GM23248 (cell line): ENCODE results near the gene YEATS2. TPM values are rescaled to one million over a fixed set of nuclear protein-coding genes. Genes with fewer than 3 reads are reported as not detected.

ENCODE experiments used
- DNase-seq: peaks from one replicate; pipeline ENCODE4 v3.0.0-alpha.2; 2015
- H2AFZ ChIP-seq: fragments of 200-600 bp; sonication (generic); 2 replicates; pipeline ENCODE4 v1.6.1; 2016; ENCODE audit warnings: antibody characterized with exemption
- H3F3A ChIP-seq: fragments of 200-600 bp; sonication (generic); 2 replicates; pipeline ENCODE4 v1.6.1; 2016; ENCODE audit warnings: mild to moderate bottlenecking, antibody characterized with exemption, mixed run types; ENCODE audit not compliant: insufficient read depth
- H3K27ac ChIP-seq: fragments of 200-600 bp; sonication (generic); 2 replicates; pipeline ENCODE4 v1.5.1; 2016; ENCODE audit warnings: mild to moderate bottlenecking
- H3K27me3 ChIP-seq: fragments of 200-600 bp; sonication (generic); replicated peaks from 2 replicates; pipeline ENCODE4 v1.6.1; 2016; ENCODE audit warnings: mild to moderate bottlenecking; ENCODE audit not compliant: insufficient read depth
- H3K36me3 ChIP-seq: fragments of 200-600 bp; sonication (generic); 2 replicates; pipeline ENCODE4 v1.6.1; 2016; ENCODE audit warnings: low read depth, mild to moderate bottlenecking
- H3K4me1 ChIP-seq: fragments of 200-600 bp; sonication (generic); 2 replicates; pipeline ENCODE4 v1.6.1; 2016; ENCODE audit warnings: mild to moderate bottlenecking; ENCODE audit not compliant: insufficient read depth
- H3K4me2 ChIP-seq: fragments of 200-600 bp; sonication (generic); one replicate; pipeline ENCODE4 v1.6.1; 2016; ENCODE audit warnings: mild to moderate bottlenecking; ENCODE audit not compliant: unreplicated experiment
- H3K4me3 ChIP-seq: fragments of 200-600 bp; sonication (generic); 2 replicates; pipeline ENCODE4 v1.5.1; 2016; ENCODE audit warnings: mild to moderate bottlenecking
- H3K79me2 ChIP-seq: fragments of 200-600 bp; sonication (generic); 2 replicates; pipeline ENCODE4 v1.6.1; 2016; ENCODE audit warnings: mild to moderate bottlenecking; ENCODE audit not compliant: insufficient read depth
- H3K9ac ChIP-seq: fragments of 200-600 bp; sonication (generic); 2 replicates; pipeline ENCODE4 v1.6.1; 2016; ENCODE audit warnings: mild to moderate bottlenecking
- H3K9me2 ChIP-seq: fragments of 200-600 bp; sonication (generic); 2 replicates; pipeline ENCODE4 v1.6.1; 2016; ENCODE audit warnings: mixed run types, mild to moderate bottlenecking, moderate library complexity; ENCODE audit not compliant: insufficient read depth
- H3K9me3 ChIP-seq: fragments of 200-600 bp; sonication (generic); one replicate; pipeline ENCODE4 v1.6.1; 2017; ENCODE audit warnings: low read depth
- H4K20me1 ChIP-seq: fragments of 200-600 bp; sonication (generic); 2 replicates; pipeline ENCODE4 v1.6.0; 2016; ENCODE audit not compliant: insufficient read depth
- EZH2 ChIP-seq: fragments of 200-600 bp; sonication (generic); IDR thresholded peaks from 2 replicates; pipeline ENCODE4 v1.6.1; 2018; ENCODE audit warnings: antibody characterized with exemption, mild to moderate bottlenecking; ENCODE audit not compliant: insufficient read depth, poor library complexity, severe bottlenecking
- EZH2phosphoT487 ChIP-seq: fragments of 200-600 bp; sonication (generic); IDR thresholded peaks from 2 replicates; pipeline ENCODE4 v1.6.1; 2018; ENCODE audit warnings: antibody characterized with exemption, moderate library complexity, mild to moderate bottlenecking, low read depth; ENCODE audit not compliant: insufficient read depth
- WGBS, 2 experiments: methylation state at CpG; one replicate each; pipeline ENCODE4 v1.1.6; 2015 to 2017; ENCODE audit warnings: low lambda C conversion rate in 2 of 2, low coverage in 1 of 2; ENCODE audit errors: missing lambda C conversion rate in 2 of 2; 5-methylcytosine and 5-hydroxymethylcytosine counted together
- in situ Hi-C: fragments of 300-500 bp; cut with MboI; formaldehyde crosslinking; loops from 2 replicates; pipeline ENCODE4 v1.15.0; 2020
- polyA plus RNA-seq: library from polyadenylated mRNA; unstranded; fragments of >200 nt; fragmentation: Nextera tagmentation; extraction: Ambion mirVana; gene quantifications from 2 replicates; pipeline ENCODE4 v1.2.1, GENCODE V29; 2016
- total RNA-seq: library from RNA; depleted of rRNA; stranded (reverse); fragments of >200 nt; shearing (Covaris generic); gene quantifications from 2 replicates; pipeline ENCODE4 v1.2.3, GENCODE V29; 2014; rRNA removed

Gene YEATS2
- total and polyA plus RNA-seq, 2 experiments from 2014 or later = 14.0 to 34.7 TPM

DNA sequence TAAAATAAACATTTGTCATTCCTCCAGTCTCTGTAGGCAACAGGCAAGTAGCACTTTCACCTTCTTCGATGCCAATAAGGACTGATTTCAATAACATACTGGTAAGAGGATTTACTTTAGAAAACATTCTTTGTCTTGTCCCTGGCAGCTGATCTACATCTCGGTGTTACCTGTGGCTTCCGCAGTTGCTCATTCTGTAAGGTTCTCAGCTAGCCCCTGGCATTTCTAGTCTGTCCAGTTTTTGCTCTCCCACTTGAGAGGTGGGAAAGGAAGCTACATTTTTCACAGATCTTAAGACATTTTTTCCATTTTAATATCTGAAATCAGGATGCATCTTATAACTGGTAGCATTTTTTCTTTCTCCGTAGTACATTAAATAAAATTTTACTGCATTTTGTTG, 147.5 kb downstream of the YEATS2 start:
- H3K27me3 ChIP-seq = no peaks in the 10 kb centered on the region
- TF ChIP-seq EZH2 (no peak), EZH2phosphoT487 (no peak)
- no peak overlapping the region for H3K4me3 ChIP-seq
- peaks cover 22% of the 10 kb centered on the region for H3K4me1 ChIP-seq
- no peak overlapping the region for H2AFZ ChIP-seq
- no peaks in the 10 kb centered on the region for H3K9me2 ChIP-seq
- H3K36me3 ChIP-seq = peaks cover 43% of the 10 kb centered on the region
- no peak for DNase-seq
- H3K27ac ChIP-seq = peak overlapping the region; percentile 63
- no peaks in the 10 kb centered on the region for H4K20me1 ChIP-seq
- peak overlapping the region; percentile 2; the same call in 1 of the 2 replicates for H3K9ac ChIP-seq
- H3K9me3 ChIP-seq = no peaks in the 10 kb centered on the region
- peaks cover 11% of the 10 kb centered on the region; the same call in 1 of the 2 replicates for H3K79me2 ChIP-seq
- WGBS, 2 experiments = 98 to 100% methylated on average over 4 of the region's 4 CpGs
- in situ Hi-C loops = no loop called here
- peaks cover 19% of the 10 kb centered on the region for H3F3A ChIP-seq
- H3K4me2 ChIP-seq = peak overlapping the region; percentile 65

DNA sequence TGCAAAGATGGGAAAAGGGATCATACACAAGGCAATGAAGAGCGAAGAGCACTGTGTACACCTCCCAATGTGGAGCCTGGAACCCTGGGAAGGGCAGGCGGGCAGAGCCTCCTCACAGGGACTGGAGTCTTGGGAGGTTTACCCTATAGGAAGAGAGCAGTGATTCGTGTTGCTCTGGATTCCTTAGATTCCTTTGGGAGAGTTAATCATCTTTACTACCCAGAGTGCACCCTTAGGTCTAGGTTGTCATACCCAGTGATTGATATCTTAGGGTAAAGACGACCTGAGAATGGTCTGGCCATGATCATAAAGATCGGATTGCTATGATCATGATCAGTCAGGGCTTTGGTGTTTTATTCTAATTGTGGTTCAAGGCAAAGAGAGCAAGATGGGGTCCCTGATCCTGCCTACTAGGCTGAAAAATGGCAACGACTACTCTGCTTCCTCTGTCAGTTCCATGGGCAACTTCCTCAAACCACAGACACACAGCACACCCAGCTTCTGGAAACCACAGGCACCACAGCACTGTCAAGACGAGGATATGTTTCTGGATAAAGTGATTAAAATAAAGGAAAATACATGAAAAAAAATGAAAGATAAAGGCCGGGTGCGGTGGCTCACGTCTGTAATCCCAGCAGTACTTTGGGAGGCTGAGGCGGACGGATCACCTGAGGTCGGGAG, 148.2 kb downstream of the YEATS2 start:
- Histone ChIP-seq H3K9me2 (no peaks in the 10 kb centered on the region), H3K9ac (0 out of 2 replicates have a peak overlapping the region, but pooled peaks have one; percentile 2), H3K4me1 (peaks cover 22% of the 10 kb centered on the region), H3K9me3 (no peaks in the 10 kb centered on the region), H3K36me3 (peaks cover 44% of the 10 kb centered on the region), H3K4me3 (no peak overlapping the region), H2AFZ (no peak overlapping the region), H3F3A (peaks cover 19% of the 10 kb centered on the region), H3K4me2 (peak overlapping the region; percentile 65), H3K79me2 (peaks cover 17% of the 10 kb centered on the region; the same call in 1 of the 2 replicates), H4K20me1 (no peaks in the 10 kb centered on the region), H3K27ac (peak overlapping the region; percentile 63), H3K27me3 (no peaks in the 10 kb centered on the region)
- in situ Hi-C loops = no loop called here
- TF ChIP-seq EZH2phosphoT487 (no peak), EZH2 (no peak)
- peak; percentile 24 for DNase-seq
- 83% methylated on average over 13 of the region's 13 CpGs for WGBS, 2 experiments

DNA sequence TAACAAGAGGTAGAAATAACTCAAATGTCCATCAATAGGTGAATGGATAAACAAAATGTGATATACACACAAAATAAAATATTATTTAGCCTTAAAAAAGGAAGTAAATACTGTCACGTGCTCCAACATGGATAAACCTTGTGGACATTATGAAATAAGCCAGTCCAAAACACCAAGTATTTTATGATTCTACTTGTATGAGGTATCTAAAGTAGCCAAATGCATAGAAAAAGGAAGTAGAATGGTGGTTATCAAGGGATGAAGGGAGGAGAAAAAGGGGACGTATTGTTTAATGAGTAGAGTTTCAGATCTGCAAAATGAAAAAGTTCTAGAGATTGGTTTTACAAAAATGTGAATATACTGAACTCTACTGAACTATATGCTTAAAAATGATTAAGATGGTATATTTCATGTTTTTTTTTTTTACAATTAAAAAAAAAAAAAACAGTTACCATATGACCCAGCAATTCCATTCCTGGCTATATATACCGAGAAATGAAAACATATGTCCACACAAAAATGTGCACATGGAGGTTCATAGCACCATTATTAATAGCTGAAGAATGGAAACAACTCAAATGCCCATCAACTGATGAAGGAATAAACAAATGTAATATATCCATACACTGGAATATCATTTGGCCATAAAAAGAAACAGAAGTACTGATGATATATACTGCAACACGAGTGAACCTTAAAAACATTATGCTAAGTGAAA, 156.9 kb downstream of the YEATS2 start:
- Histone ChIP-seq H3K79me2 (peaks cover 29% of the 10 kb centered on the region; the same call in 1 of the 2 replicates), H3K4me2 (no peak overlapping the region), H3K4me1 (no peaks in the 10 kb centered on the region), H3K4me3 (no peak overlapping the region), H3K27ac (no peak overlapping the region), H3K36me3 (peaks cover 26% of the 10 kb centered on the region), H4K20me1 (no peaks in the 10 kb centered on the region), H3K9me3 (no peaks in the 10 kb centered on the region), H3K9ac (no peak overlapping the region), H3K9me2 (no peaks in the 10 kb centered on the region), H2AFZ (no peak overlapping the region), H3K27me3 (no peaks in the 10 kb centered on the region), H3F3A (no peaks in the 10 kb centered on the region)
- in situ Hi-C loops = no loop called here
- 75 to 77% methylated on average over 4 of the region's 4 CpGs for WGBS, 2 experiments
- no peak for DNase-seq
- TF ChIP-seq EZH2 (no peak), EZH2phosphoT487 (no peak)

DNA sequence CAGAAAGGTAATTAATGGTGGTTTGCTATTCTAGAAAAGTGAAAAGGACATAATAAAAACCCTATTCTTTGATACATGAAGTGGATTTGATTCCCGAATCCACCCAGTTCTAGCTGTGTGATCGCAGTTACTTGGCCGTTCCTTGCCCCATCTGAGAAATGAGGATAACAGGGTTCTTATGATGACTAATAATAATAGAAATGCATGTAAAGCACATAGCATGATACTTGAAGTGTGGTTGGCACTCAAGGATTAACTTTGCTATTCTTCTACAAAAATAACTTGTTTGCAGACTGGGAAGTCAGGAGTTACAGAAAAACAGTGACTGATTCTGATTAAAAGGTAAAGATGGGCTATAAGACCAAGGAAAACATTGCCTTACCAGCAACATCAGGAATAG, 160.3 kb downstream of the YEATS2 start:
- H3K4me3 ChIP-seq = no peak overlapping the region
- no peak overlapping the region for H2AFZ ChIP-seq
- no peak overlapping the region for H3K9ac ChIP-seq
- H3K27ac ChIP-seq = no peak overlapping the region
- no peaks in the 10 kb centered on the region for H3K9me3 ChIP-seq
- peaks cover 14% of the 10 kb centered on the region; the same call in 1 of the 2 replicates for H3K79me2 ChIP-seq
- in situ Hi-C loops = no loop called here
- H3K36me3 ChIP-seq = peaks cover 38% of the 10 kb centered on the region
- H3K4me1 ChIP-seq = no peaks in the 10 kb centered on the region
- no peak for DNase-seq
- H3K4me2 ChIP-seq = no peak overlapping the region
- no peaks in the 10 kb centered on the region for H4K20me1 ChIP-seq
- WGBS, 2 experiments = 94 to 96% methylated on average over 3 of the region's 3 CpGs
- TF ChIP-seq EZH2 (no peak), EZH2phosphoT487 (no peak)
- H3K27me3 ChIP-seq = no peaks in the 10 kb centered on the region
- H3K9me2 ChIP-seq = no peaks in the 10 kb centered on the region
- no peaks in the 10 kb centered on the region for H3F3A ChIP-seq

Other genes starting within 250 kb of the YEATS2 start
- not detected in 2 replicates for gene KLHL6, start 142.1 kb upstream of the YEATS2 start, total RNA-seq
- gene KLHL6, start 142.1 kb upstream of the YEATS2 start, polyA plus RNA-seq = not detected in 2 replicates
- gene KLHL24, start 62.2 kb upstream of the YEATS2 start, total RNA-seq = 13.2 and 18.3 TPM in 2 replicates
- 10.1 and 11.7 TPM in 2 replicates for gene KLHL24, start 62.2 kb upstream of the YEATS2 start, polyA plus RNA-seq
- 2.5 and 5.5 TPM in 2 replicates for gene MAP6D1, start 127.8 kb downstream of the YEATS2 start, total RNA-seq
- 2.8 and 3.2 TPM in 2 replicates for gene MAP6D1, start 127.8 kb downstream of the YEATS2 start, polyA plus RNA-seq
- gene PARL, start 187.1 kb downstream of the YEATS2 start, total RNA-seq = 35.9 and 36.9 TPM in 2 replicates
- 61.7 and 65.0 TPM in 2 replicates for gene PARL, start 187.1 kb downstream of the YEATS2 start, polyA plus RNA-seq